ENCODE results near the gene HRK.
"Not testable (repeated sequence)": the region's sequence is repeated elsewhere in the genome, so short reads cannot be mapped to it uniquely, and the experiment has no call there.

HRK gene

DNA sequence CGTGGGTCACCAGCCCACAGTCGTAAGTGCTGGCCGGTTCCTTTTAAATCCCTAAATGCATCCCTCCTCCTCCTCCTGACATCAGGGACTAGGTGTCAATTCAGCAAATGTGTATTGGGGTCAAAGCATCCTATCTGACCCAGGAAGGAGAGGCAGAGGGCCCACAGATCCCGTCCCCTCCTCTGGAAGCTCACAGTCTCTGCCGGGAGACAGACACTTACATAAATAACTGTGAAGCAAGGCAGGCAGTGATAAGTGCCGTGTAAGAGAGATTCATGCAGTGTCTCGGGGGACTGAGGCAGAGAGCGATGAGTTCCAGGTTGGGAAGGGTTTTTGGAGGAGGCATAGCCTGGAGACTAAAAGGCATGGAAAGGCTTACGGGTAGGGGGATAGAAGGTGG is 44.1 kb downstream of the HRK start:
- H3K4me1 Mint-ChIP-seq (ENCODE audit: low read depth) = peaks cover 2% of the 10 kb centered on the region
- peaks cover 4% of the 10 kb centered on the region for H3K36me3 Mint-ChIP-seq (ENCODE audit: low read depth)
- H3K4me3 Mint-ChIP-seq = no peak overlapping the region
- no peaks in the 10 kb centered on the region for H3K9me3 Mint-ChIP-seq
- H3K27ac Mint-ChIP-seq = no peak overlapping the region
- no peaks in the 10 kb centered on the region for H3K27me3 Mint-ChIP-seq (ENCODE audit: low read depth)

DNA sequence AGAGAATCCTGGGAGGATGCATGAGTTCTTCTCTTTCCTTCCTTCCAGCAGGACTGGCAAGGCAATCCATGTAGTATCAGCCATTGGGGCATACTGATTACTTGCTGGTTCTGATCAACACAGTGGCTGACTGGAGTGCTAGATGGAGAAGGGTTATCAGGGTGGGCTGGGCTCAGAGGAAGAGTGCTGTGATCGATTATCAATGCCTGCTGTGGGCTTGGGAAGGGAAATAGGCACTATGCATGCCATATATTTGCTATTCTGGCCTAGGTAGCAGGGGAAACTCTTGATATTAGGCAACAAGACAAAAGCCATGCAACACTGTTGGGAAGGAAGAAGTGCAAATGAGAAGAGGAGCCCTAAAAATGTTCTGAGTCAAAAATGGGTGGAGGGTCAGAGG is 45.8 kb downstream of the HRK start:
- no peak overlapping the region for H3K27ac Mint-ChIP-seq
- no peaks in the 10 kb centered on the region for H3K27me3 Mint-ChIP-seq (ENCODE audit: low read depth)
- H3K36me3 Mint-ChIP-seq (ENCODE audit: low read depth) = peaks cover 4% of the 10 kb centered on the region
- no peaks in the 10 kb centered on the region for H3K9me3 Mint-ChIP-seq
- H3K4me3 Mint-ChIP-seq = no peak overlapping the region
- peaks cover 2% of the 10 kb centered on the region for H3K4me1 Mint-ChIP-seq (ENCODE audit: low read depth)

DNA sequence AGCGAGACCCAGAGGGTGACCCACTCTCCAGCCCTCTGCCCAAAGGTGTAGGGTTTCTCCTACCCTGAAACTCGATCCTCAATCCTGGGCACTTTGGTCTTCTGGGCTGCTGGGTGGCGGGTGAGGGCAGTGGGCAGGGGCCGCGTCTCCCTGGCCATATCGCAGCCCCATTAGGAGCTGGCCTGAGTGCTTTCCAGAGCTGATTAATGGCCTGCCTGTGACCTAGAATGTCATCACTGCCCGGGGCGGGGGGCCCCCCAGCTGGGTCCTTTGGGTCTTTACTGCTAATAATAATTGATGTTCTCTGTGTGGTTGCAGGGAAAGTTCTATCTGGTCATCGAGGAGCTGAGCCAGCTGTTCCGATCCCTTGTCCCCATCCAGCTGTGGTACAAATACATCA is 47.8 kb downstream of the HRK start:
- no peaks in the 10 kb centered on the region for H3K27me3 Mint-ChIP-seq (ENCODE audit: low read depth)
- H3K4me1 Mint-ChIP-seq (ENCODE audit: low read depth) = peaks cover 2% of the 10 kb centered on the region
- no peak overlapping the region for H3K27ac Mint-ChIP-seq
- H3K36me3 Mint-ChIP-seq (ENCODE audit: low read depth) = peaks cover 4% of the 10 kb centered on the region
- no peak overlapping the region for H3K4me3 Mint-ChIP-seq
- H3K9me3 Mint-ChIP-seq = no peaks in the 10 kb centered on the region

DNA sequence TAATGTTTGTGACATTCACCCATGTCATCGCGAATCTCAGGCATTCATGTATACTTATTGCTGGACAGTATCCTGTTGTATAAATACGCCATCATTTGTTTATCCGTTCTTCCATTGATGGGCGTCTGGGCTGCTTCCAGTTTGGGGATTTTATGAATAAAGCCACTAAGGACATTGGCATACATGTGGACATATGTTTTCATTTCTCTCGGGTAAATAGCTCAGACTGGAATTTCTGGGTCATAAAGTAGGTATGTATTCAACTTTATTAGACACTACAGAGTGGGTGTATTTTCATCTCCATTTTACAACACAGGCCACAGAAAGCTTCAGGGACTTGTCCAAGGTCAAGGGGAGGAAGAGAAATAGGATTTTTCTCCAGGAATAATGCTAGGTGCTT is 48.9 kb downstream of the HRK start:
- no peaks in the 10 kb centered on the region for H3K27me3 Mint-ChIP-seq (ENCODE audit: low read depth)
- peaks cover 2% of the 10 kb centered on the region for H3K4me1 Mint-ChIP-seq (ENCODE audit: low read depth)
- peaks cover 3% of the 10 kb centered on the region for H3K36me3 Mint-ChIP-seq (ENCODE audit: low read depth)
- no peaks in the 10 kb centered on the region for H3K9me3 Mint-ChIP-seq
- no peak overlapping the region for H3K4me3 Mint-ChIP-seq
- no peak overlapping the region for H3K27ac Mint-ChIP-seq

DNA sequence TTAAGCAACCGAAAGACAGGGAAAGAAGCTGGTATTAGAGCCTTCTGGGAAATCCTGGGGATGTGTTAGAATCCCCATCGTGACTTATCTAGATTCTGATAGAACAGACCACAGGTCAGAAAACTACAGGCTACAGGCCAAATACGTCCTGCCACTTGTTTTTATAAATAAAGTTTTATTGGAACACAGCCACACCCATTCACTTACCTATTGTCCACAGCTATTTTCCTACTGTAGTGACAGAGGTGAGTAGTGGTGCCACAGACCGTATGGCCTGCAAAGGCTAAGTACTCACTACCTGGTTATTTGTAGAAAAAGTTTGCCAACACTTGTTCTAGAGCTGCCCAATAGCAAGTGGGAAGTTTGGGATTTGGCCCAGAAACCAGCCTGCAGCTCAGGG is 53.8 kb downstream of the HRK start:
- H3K36me3 Mint-ChIP-seq (ENCODE audit: low read depth) = no peaks in the 10 kb centered on the region

DNA sequence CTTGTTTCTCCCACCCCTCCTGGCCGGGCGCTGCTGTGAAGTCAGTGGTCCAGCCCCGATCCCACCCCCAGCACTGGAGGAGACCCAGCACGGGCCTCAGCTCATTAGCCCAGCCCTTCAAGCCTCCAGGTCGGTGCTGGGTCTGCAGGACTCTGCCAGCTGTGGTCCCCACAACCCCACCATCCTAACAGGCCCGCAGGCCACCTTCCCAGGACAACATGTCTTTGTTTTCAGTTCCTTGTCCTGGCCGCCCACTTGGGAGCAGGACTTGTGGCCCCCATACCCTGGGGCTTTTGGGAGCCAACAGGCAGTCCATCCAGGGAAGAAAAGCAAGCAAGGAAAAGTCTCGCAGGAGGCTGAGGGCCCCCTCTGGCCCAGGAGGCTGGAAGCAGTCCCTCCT is 60.0 kb downstream of the HRK start:
- peaks cover 19% of the 10 kb centered on the region for H3K4me1 Mint-ChIP-seq (ENCODE audit: low read depth)
- H3K36me3 Mint-ChIP-seq (ENCODE audit: low read depth) = no peaks in the 10 kb centered on the region
- no peaks in the 10 kb centered on the region for H3K9me3 Mint-ChIP-seq
- H3K27ac Mint-ChIP-seq = no peak overlapping the region
- no peaks in the 10 kb centered on the region for H3K27me3 Mint-ChIP-seq (ENCODE audit: low read depth)
- H3K4me3 Mint-ChIP-seq = no peak overlapping the region

More for the DNA sequence above, 53.8 kb downstream of the HRK start:
- Mint-ChIP-seq H3K27me3 (ENCODE audit: low read depth) (no peaks in the 10 kb centered on the region), H3K27ac (no peak overlapping the region), H3K4me3 (no peak overlapping the region), H3K4me1 (ENCODE audit: low read depth) (no peaks in the 10 kb centered on the region), H3K9me3 (no peaks in the 10 kb centered on the region)

DNA sequence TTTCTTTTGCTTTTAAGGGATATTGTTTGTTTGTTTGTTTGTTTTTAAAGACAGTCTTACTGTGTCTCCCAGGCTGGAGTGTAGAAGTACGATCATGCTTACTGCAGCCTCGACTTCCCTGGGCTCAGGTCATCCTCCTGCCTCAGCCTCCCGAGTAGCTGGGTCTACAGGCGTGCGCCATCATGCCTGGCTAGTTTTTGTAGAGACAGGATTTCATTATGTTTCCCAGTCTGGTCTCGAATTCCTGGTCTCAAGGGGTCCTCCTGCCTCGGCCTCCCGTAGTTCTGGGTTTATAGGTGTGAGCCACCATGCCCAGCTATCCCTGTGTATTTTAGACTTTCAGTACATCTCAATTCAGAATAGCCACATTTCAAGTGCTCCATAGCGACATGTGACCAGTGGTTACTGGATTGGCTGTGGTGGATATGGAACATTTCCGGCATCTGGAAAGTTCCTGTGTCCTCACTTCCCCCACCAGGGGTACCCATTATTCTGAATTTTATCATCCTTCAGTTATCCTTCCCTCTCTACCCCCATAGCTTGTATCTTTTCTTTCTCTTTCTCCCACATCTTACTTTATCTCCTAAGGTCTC is 61.1 kb downstream of the HRK start:
- no peaks in the 10 kb centered on the region for H3K9me3 Mint-ChIP-seq
- peaks cover 19% of the 10 kb centered on the region for H3K4me1 Mint-ChIP-seq (ENCODE audit: low read depth)
- peak overlapping the region; percentile 52 for H3K4me3 Mint-ChIP-seq
- H3K27ac Mint-ChIP-seq = peak overlapping the region; percentile 71
- H3K36me3 Mint-ChIP-seq (ENCODE audit: low read depth) = no peaks in the 10 kb centered on the region
- H3K27me3 Mint-ChIP-seq (ENCODE audit: low read depth) = no peaks in the 10 kb centered on the region

DNA sequence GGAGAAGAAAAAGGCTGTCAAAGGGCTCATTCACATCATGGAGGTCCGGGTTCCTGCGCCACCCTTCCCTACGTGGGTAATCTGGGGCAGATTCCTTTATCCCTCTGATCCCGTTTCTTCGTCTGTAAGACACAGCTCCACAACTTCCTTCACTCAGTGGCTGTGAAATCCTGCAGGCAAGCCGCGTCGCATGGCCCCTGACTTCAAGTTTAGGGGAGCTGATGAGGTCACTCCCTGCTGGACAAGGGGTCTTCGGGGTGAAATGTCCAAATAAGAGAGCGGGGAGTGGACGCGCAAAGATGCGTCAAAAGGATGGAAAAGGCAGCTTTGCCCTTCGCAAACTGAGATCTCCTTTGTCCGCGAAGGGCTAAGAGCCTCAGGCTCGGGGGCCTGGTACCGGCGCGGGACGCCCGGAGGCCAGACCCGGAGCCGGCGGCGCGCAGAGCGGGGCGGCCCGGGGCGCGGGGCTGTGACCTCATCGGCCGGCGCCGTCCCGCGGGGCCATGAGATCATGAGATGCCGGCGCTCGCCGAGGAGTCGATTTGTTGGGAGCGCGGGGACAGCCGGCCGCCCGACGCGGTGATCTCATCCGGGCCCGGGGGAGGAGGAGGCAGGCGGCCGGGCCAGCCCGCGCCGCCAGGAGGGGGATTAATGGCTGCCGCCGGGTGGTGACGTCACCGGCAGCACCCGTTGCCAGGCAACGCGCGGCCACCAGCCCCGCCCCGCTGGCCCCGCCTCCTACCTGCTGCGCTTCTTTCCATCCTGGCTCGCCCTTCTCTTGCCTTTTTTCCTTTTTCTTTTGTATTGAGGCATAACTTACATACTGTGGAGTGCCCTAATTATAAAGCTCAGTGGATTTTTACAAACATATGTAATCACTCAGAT is 62.1 kb downstream of the HRK start:
- Mint-ChIP-seq H3K9me3 (no peaks in the 10 kb centered on the region), H3K4me3 (peak overlapping the region; percentile 95), H3K36me3 (ENCODE audit: low read depth) (no peaks in the 10 kb centered on the region), H3K27me3 (ENCODE audit: low read depth) (no peaks in the 10 kb centered on the region), H3K27ac (peak overlapping the region; percentile 98), H3K4me1 (ENCODE audit: low read depth) (peaks cover 19% of the 10 kb centered on the region)

DNA sequence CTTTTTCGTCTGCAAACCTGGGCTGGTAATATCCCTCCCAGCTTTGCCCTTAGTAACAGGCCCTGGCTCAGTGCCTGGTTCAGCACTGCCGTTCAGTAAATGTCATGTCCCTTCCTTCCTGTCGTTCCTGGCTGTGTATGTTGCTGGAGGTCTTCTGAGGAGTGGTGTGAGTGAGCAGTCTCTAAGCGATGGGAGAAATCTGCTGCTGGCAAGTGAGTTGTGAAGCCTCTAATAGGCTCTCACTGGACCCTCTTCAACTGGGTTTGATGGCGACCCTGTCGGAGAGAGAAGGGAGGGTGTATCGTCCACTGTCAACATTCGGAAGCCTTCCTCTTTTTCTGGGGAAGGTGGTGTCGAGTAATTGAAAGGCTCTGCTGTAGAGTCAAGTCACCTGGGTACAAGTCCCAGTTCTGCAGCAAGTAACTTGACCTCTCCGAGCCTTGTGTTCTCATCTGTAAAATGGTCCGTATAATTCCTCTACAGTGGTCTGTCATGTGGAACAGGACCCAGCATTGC is 62.8 kb downstream of the HRK start:
- peak overlapping the region; percentile 95 for H3K4me3 Mint-ChIP-seq
- H3K9me3 Mint-ChIP-seq = no peaks in the 10 kb centered on the region
- H3K4me1 Mint-ChIP-seq (ENCODE audit: low read depth) = peaks cover 19% of the 10 kb centered on the region
- H3K27me3 Mint-ChIP-seq (ENCODE audit: low read depth) = no peaks in the 10 kb centered on the region
- H3K27ac Mint-ChIP-seq = peak overlapping the region; percentile 98
- H3K36me3 Mint-ChIP-seq (ENCODE audit: low read depth) = no peaks in the 10 kb centered on the region

DNA sequence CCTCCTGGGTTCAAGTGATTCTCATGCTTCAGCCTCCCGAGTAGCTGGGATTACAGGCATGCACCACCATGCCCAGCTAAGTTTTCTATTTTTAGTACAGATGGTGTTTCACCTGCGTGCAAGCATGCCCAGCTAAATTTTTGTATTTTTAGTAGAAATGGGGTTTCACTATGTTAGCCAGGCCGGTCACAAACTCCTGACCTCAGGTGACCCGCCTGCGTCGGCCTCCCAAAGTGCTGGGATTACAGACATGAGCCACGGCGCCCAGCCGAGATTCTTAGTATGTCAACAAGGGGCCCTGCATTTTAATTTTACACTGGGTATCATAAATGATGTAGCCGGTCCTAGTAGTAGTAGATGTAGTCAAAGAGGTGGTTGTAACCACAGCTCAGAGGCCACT is 66.5 kb downstream of the HRK start:
- H3K4me1 Mint-ChIP-seq (ENCODE audit: low read depth) = peaks cover 14% of the 10 kb centered on the region
- not testable (repeated sequence) for H3K27me3 Mint-ChIP-seq (ENCODE audit: low read depth); H3K36me3 Mint-ChIP-seq (ENCODE audit: low read depth); H3K4me3 Mint-ChIP-seq; H3K27ac Mint-ChIP-seq; H3K9me3 Mint-ChIP-seq

DNA sequence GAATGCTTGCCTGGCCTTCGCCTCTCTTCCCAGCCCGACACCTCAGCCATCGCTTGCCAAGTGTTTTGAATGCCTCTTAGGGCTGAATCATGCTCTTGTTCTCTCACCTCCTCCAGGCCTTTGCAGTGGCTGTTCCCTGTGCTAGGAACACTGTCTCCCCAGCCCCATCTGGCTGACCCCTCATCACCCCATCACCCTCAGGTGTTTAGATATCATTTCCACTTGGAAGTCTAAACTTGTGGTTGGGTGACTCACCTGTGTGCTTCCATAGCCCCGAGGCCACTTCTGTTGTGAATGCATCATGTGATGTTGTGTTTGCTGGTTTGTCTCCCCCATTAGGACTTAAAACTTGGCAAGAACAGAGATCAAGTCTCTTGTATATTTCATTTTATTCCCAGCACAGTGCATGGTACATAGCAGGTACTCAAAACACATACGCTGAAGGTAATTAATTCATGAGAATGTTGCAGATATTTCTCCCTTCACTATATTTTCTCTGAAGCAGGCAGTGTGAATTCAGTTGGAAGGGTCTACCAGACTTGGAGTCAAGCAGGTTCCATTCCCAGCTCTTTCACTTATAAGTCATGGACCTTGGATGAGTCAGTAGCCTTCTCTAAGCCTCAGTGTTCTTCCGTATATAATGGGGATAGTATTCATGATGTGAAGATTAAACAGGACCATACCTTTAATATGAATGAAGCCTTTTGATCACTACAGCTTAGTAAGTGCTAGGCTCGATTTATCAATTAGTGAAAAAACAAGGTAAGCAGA is 67.8 kb downstream of the HRK start:
- Mint-ChIP-seq H3K27ac (no peak overlapping the region), H3K27me3 (ENCODE audit: low read depth) (no peaks in the 10 kb centered on the region), H3K9me3 (no peaks in the 10 kb centered on the region), H3K36me3 (ENCODE audit: low read depth) (no peaks in the 10 kb centered on the region), H3K4me3 (no peak overlapping the region), H3K4me1 (ENCODE audit: low read depth) (peaks cover 7% of the 10 kb centered on the region)

DNA sequence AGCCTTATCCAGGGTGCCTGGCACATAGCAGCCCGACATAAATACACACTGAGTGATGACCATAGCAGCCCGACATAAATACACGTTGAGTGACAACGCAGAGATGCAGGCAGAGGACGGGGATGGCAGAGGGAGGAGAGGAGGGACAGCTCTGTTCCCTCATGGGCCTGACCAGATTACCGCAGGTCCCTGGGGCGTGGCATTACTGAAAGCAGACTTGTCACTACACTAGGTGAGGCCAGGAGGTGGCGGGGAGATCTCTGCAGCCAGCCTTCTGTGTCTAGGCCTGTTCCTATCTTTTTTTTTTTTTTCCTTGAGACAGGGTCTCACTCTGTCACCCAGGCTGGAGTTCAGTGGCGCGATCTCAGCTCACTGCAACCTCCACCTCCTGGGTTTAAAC is 69.0 kb downstream of the HRK start:
- H3K4me1 Mint-ChIP-seq (ENCODE audit: low read depth) = no peaks in the 10 kb centered on the region
- H3K27ac Mint-ChIP-seq = no peak overlapping the region
- no peaks in the 10 kb centered on the region for H3K27me3 Mint-ChIP-seq (ENCODE audit: low read depth)

DNA sequence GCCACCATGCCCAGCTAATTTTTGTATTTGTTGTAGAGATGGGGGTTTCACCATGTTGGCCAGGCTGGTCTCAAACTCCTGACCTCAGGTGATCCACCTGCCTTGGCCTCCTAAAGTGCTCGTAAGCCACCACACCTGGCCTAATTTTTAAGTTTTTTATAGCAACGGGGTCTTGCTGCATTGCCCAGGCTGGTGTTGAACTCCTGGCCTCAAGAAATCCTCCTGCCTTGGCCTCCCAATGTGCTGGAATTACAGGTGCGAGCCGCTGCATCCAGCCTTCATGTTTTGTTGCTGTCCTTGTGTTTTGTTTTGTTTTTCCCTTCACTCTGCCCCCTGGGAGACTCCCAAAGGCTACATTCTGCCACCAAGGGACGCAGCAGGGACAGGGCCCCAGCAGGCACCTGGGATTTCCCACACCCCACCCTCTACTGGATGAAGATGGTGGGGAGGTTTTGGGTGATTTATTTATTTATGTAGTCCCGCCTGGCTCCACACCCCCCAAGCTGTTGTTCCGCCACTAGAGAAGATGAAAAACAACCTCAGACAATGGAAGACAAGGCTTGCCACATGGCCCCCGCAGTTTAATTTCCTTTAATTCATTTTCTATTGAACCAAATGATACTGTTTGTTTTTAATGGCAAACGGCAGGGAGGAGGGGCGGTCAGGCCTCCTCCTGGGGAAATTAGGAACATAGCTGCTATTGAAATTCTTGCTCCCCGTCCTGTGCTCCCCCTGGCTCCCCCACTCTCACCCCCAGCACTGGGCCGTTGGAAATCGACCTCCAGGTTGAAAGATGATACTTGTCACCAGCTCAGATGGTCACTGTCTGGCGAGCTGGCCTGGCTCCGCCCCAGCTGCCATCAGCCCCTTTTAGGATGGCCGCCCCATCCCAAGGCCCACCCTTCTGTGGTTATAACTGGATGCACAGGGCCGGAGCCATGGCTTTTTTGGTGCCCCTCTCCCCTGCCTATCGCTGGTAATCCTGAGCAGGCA is 72.8 kb downstream of the HRK start:
- H3K27ac Mint-ChIP-seq = no peak overlapping the region
- H3K4me1 Mint-ChIP-seq (ENCODE audit: low read depth) = no peaks in the 10 kb centered on the region
- no peaks in the 10 kb centered on the region for H3K9me3 Mint-ChIP-seq
- no peak overlapping the region for H3K4me3 Mint-ChIP-seq
- no peaks in the 10 kb centered on the region for H3K36me3 Mint-ChIP-seq (ENCODE audit: low read depth)
- H3K27me3 Mint-ChIP-seq (ENCODE audit: low read depth) = no peaks in the 10 kb centered on the region

More for the DNA sequence above, 69.0 kb downstream of the HRK start:
- no peaks in the 10 kb centered on the region for H3K9me3 Mint-ChIP-seq
- no peak overlapping the region for H3K4me3 Mint-ChIP-seq
- H3K36me3 Mint-ChIP-seq (ENCODE audit: low read depth) = no peaks in the 10 kb centered on the region

DNA sequence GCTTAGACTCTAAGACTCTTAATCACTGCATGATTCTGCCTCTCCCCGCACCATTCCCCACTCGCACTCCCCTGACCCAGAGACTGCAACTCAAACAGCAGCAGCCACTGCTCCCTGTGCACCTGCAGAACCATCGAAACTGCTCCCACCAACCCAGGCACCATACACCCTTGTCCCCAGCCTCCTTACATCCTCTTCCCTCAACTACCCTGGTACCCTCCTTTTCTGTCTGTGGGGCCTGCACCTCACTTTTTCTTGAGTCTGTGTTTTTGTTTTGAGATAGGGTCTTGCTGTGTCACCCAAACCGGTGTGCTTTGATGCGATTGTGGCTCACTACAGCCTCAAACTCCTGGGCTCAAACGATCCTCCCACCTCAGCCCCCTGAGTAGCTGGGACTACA is 73.7 kb downstream of the HRK start:
- Mint-ChIP-seq H3K36me3 (ENCODE audit: low read depth) (no peaks in the 10 kb centered on the region), H3K9me3 (no peaks in the 10 kb centered on the region), H3K4me3 (no peak overlapping the region), H3K4me1 (ENCODE audit: low read depth) (no peaks in the 10 kb centered on the region), H3K27ac (no peak overlapping the region), H3K27me3 (ENCODE audit: low read depth) (no peaks in the 10 kb centered on the region)
